H1 (cell line): ENCODE results near the gene GRID1. TPM values are rescaled to one million over a fixed set of nuclear protein-coding genes. Genes with fewer than 3 reads are reported as not detected.
A peak's percentile ranks its signal among the peaks of the same experiment; 100 is the strongest.

ENCODE experiments used
- CTCF ChIA-PET: fragments of 300-600 bp; sonication (Branson Sonifier 250); formaldehyde crosslinking; loops from one replicate; lab custom pipeline; 2021; ENCODE audit not compliant: partially characterized antibody; lab: Charles Lee
- POLR2A ChIA-PET: fragments of 300-600 bp; sonication (Branson Sonifier 250); formaldehyde crosslinking; loops from one replicate; lab custom pipeline; 2021; ENCODE audit warnings: inconsistent platforms; ENCODE audit not compliant: partially characterized antibody; lab: Charles Lee
- DNase-seq, 2 experiments: peaks; one replicate each; pipeline versions ENCODE4 v3.0.0 to v3.0.0-alpha.2; 2010 to 2022; ENCODE audit warnings: low spot score in 2 of 2, low read depth in 1 of 2, mixed read lengths in 1 of 2
- FAIRE-seq: peaks from 2 replicates; lab custom pipeline; 2011; peaks lifted over from hg19 to GRCh38; lab: Jason Lieb, UNC
- H2AFZ ChIP-seq: 2 replicates; pipeline ENCODE4 v1.8.1; 2012; ENCODE audit warnings: low read length, inconsistent platforms
- H2AK5ac ChIP-seq: 2 replicates; pipeline ENCODE4 v1.6.1; 2013; ENCODE audit warnings: low read depth, low read length
- H2BK120ac ChIP-seq: replicated peaks from 2 replicates; pipeline ENCODE3; 2013; ENCODE audit warnings: low read depth, low read length, inconsistent platforms
- H2BK12ac ChIP-seq: 2 replicates; pipeline ENCODE4 v1.6.1; 2013; ENCODE audit warnings: low read depth, low read length
- H2BK15ac ChIP-seq: 2 replicates; pipeline ENCODE4 v1.6.1; 2013; ENCODE audit warnings: low read length
- H2BK20ac ChIP-seq: 2 replicates; pipeline ENCODE4 v1.6.1; 2013; ENCODE audit warnings: low read length
- H2BK5ac ChIP-seq: 2 replicates; pipeline ENCODE4 v1.6.1; 2013; ENCODE audit warnings: low read depth, low read length
- H3K14ac ChIP-seq: 2 replicates; pipeline ENCODE4 v1.6.1; 2013; ENCODE audit warnings: inconsistent platforms; ENCODE audit not compliant: insufficient read length
- H3K18ac ChIP-seq: 2 replicates; pipeline ENCODE4 v1.6.1; 2013; ENCODE audit warnings: low read length; ENCODE audit errors: extremely low read depth
- H3K23ac ChIP-seq: 2 replicates; pipeline ENCODE4 v1.6.1; 2013; ENCODE audit warnings: inconsistent platforms; ENCODE audit not compliant: insufficient read length
- H3K23me2 ChIP-seq: 2 replicates; pipeline ENCODE4 v1.6.1; 2013; ENCODE audit warnings: low read depth, low read length
- H3K27ac ChIP-seq: 2 replicates; pipeline ENCODE4 v1.6.1; 2011; ENCODE audit warnings: low read depth, low read length, inconsistent platforms
- H3K27me3 ChIP-seq, 4 experiments: replicated peaks in 1 of 4; 1 replicate in 1 of 4; 2 replicates in 3 of 4; pipeline versions ENCODE4 v1.6.1 to v1.8.1; 2011 to 2013; ENCODE audit warnings: low read length in 3 of 4, mild to moderate bottlenecking in 3 of 4, inconsistent platforms in 2 of 4, mixed read lengths in 2 of 4, moderate library complexity in 1 of 4; ENCODE audit not compliant: control insufficient read depth in 3 of 4, insufficient read depth in 3 of 4; ENCODE audit errors: extremely low read depth in 1 of 4
- H3K36me3 ChIP-seq, 4 experiments: 2 replicates each; pipeline versions ENCODE4 v1.6.1 to v1.8.1; 2011 to 2013; ENCODE audit warnings: mild to moderate bottlenecking in 4 of 4, low read length in 3 of 4, moderate library complexity in 2 of 4, control low read depth in 1 of 4, inconsistent platforms in 1 of 4; ENCODE audit not compliant: insufficient read depth in 4 of 4, control insufficient read depth in 2 of 4
- H3K4ac ChIP-seq: replicated peaks from 2 replicates; pipeline ENCODE3; 2013; ENCODE audit warnings: low read length, low read depth, mixed read lengths, inconsistent platforms; ENCODE audit not compliant: insufficient read length
- H3K4me1 ChIP-seq, 4 experiments: replicated peaks in 1 of 4; 1 replicate in 1 of 4; 2 replicates in 3 of 4; pipeline versions ENCODE4 v1.6.1 to v1.8.1; 2011 to 2013; ENCODE audit warnings: low read length in 3 of 4, inconsistent platforms in 2 of 4, mixed read lengths in 1 of 4; ENCODE audit not compliant: insufficient read depth in 4 of 4, control insufficient read depth in 3 of 4
- H3K4me2 ChIP-seq, 2 experiments: 2 replicates each; pipeline versions ENCODE4 v1.6.1 to v1.8.1; 2011 to 2013; ENCODE audit warnings: low read depth in 2 of 2, low read length in 2 of 2, control low read depth in 1 of 2, inconsistent platforms in 1 of 2, mild to moderate bottlenecking in 1 of 2; ENCODE audit not compliant: insufficient read depth in 1 of 2
- H3K4me3 ChIP-seq, 4 experiments: fragments of 200-600, 300-600 bp in 1 of 4; sonication (generic), shearing (Covaris generic), sonication (Bioruptor Twin) in 1 of 4; 2 replicates each; pipeline versions ENCODE4 v1.5.1 to v1.8.1; 2011 to 2016; ENCODE audit warnings: low read length in 4 of 4, low read depth in 3 of 4, control low read depth in 2 of 4, inconsistent platforms in 2 of 4, mild to moderate bottlenecking in 2 of 4, mixed read lengths in 1 of 4, moderate library complexity in 1 of 4; ENCODE audit not compliant: insufficient read depth in 2 of 4; ENCODE audit errors: extremely low read depth in 1 of 4
- H3K56ac ChIP-seq: replicated peaks from 2 replicates; pipeline ENCODE3; 2013; ENCODE audit warnings: low read depth, mild to moderate bottlenecking, mixed read lengths, low read length, inconsistent platforms; ENCODE audit not compliant: insufficient read length
- H3K79me1 ChIP-seq: 2 replicates; pipeline ENCODE4 v1.6.1; 2013; ENCODE audit warnings: low read depth, low read length, control low read depth
- H3K79me2 ChIP-seq, 2 experiments: 2 replicates each; pipeline versions ENCODE4 v1.6.1 to v1.8.1; 2012 to 2013; ENCODE audit warnings: low read length in 2 of 2, mild to moderate bottlenecking in 2 of 2, inconsistent platforms in 1 of 2; ENCODE audit not compliant: insufficient read depth in 2 of 2, control insufficient read depth in 1 of 2
- H3K9ac ChIP-seq, 4 experiments: replicated peaks in 1 of 4; 1 replicate in 1 of 4; 2 replicates in 3 of 4; pipeline versions ENCODE4 v1.6.1 to v1.8.1; 2011 to 2013; ENCODE audit warnings: low read depth in 3 of 4, low read length in 3 of 4, control low read depth in 2 of 4, mild to moderate bottlenecking in 2 of 4, moderate library complexity in 2 of 4, inconsistent platforms in 1 of 4; ENCODE audit errors: extremely low read depth in 1 of 4
- H3K9me3 ChIP-seq, 2 experiments: 2 replicates each; pipeline versions ENCODE4 v1.6.1 to v1.8.1; 2012 to 2013; ENCODE audit warnings: mild to moderate bottlenecking in 2 of 2, moderate library complexity in 2 of 2, control low read depth in 1 of 2, inconsistent platforms in 1 of 2, low read depth in 1 of 2, low read length in 1 of 2, mixed read lengths in 1 of 2; ENCODE audit not compliant: insufficient read depth in 2 of 2
- H4K20me1 ChIP-seq, 2 experiments: replicated peaks in 1 of 2; 2 replicates each; pipeline versions ENCODE3 to v1.8.1; 2011 to 2013; ENCODE audit warnings: inconsistent platforms in 2 of 2, low read length in 2 of 2, mild to moderate bottlenecking in 1 of 2; ENCODE audit not compliant: insufficient read depth in 2 of 2, control insufficient read depth in 1 of 2
- H4K5ac ChIP-seq: 2 replicates; pipeline ENCODE4 v1.6.1; 2013; ENCODE audit warnings: low read length, low read depth, mixed read lengths, inconsistent platforms; ENCODE audit not compliant: insufficient read length
- H4K8ac ChIP-seq: 2 replicates; pipeline ENCODE4 v1.8.0; 2013; ENCODE audit warnings: mild to moderate bottlenecking, moderate library complexity, low read length, inconsistent platforms; ENCODE audit not compliant: insufficient read depth; ENCODE audit errors: extremely low read depth
- H4K91ac ChIP-seq: replicated peaks from 2 replicates; pipeline ENCODE3; 2013; ENCODE audit warnings: low read length, mixed read lengths, inconsistent platforms; ENCODE audit not compliant: insufficient read length
- CHD1 ChIP-seq: IDR thresholded peaks from 2 replicates; pipeline ENCODE4 v1.6.1; 2012; ENCODE audit warnings: low read depth, low read length, improper control_type of control experiment
- CREB1 ChIP-seq: IDR thresholded peaks from 2 replicates; pipeline ENCODE4 v1.6.1; 2012; ENCODE audit warnings: inconsistent platforms
- GABPA ChIP-seq: IDR thresholded peaks from 2 replicates; pipeline ENCODE4 v1.6.1; 2011; ENCODE audit warnings: mild to moderate bottlenecking, low read length, moderate library complexity, borderline replicate concordance; ENCODE audit not compliant: insufficient read depth
- MAFK ChIP-seq: IDR thresholded peaks from 2 replicates; pipeline ENCODE4 v1.6.1; 2012; ENCODE audit warnings: low read depth, mild to moderate bottlenecking, improper control_type of control experiment, low read length
- WGBS, 2 experiments: shearing (Covaris generic) in 1 of 2; methylation state at CpG; one replicate each; pipeline versions ENCODE4 v1.1.6 to v1.1.7; 2013 to 2015; ENCODE audit warnings: low lambda C conversion rate in 2 of 2, mixed read lengths in 2 of 2, inconsistent platforms in 1 of 2, low coverage in 1 of 2, missing lambda C conversion rate in 1 of 2; ENCODE audit not compliant: insufficient replicate concordance in 2 of 2, insufficient coverage in 1 of 2, insufficient read length in 1 of 2; ENCODE audit errors: extremely low coverage in 1 of 2, missing lambda C conversion rate in 1 of 2; 5-methylcytosine and 5-hydroxymethylcytosine counted together
- polyA plus RNA-seq, 7 experiments: library from polyadenylated mRNA; depleted of rRNA in 3 of 7; stranded (reverse) in 5 of 7; unstranded in 2 of 7; fragments of >200 nt in 5 of 7; fragments of 200-250 nt in 2 of 7; gene quantifications; 1 replicate in 5 of 7; 2 replicates in 1 of 7; 4 replicates in 1 of 7; pipeline versions ENCODE4 v1.2.1 to v1.2.3, GENCODE V29; 2011 to 2013; ENCODE audit warnings: missing spikeins in 2 of 7, mixed read lengths in 2 of 7
- total RNA-seq: library from RNA; stranded (reverse); fragmentation: NEBNext Ultra II Directional; extraction: Animal tissue kit (Norgen Biotek cat#: 25700); gene quantifications from 2 replicates; pipeline ENCODE4 v1.2.1, GENCODE V29; 2021

The GRID1 gene
- total and polyA plus RNA-seq, 2 of the 8 experiments (the other 6 are each of a cell fraction or from before 2014, with no cell fraction given): 0.22 to 0.30 TPM

- Histone ChIP-seq H3K79me2 (no peaks in the 10 kb centered on the region), H3K27ac (no peak overlapping the region), H3K14ac (no peak overlapping the region), H2BK5ac (no peak overlapping the region), H4K91ac (no peak overlapping the region), H2AFZ (no peak overlapping the region), H3K9me3 (no peaks in the 10 kb centered on the region), H2AK5ac (no peak overlapping the region), H3K23ac (no peak overlapping the region), H4K5ac (no peak overlapping the region), H3K36me3 (no peaks in the 10 kb centered on the region), H3K27me3 (peaks cover 0 to 15% (median 11%) of the 10 kb centered on the region in 4 experiments; a peak in 4 of 7 replicates), H2BK120ac (no peak overlapping the region), H3K18ac (no peak overlapping the region), H3K4me3 (no peak overlapping the region), H4K8ac (peak overlapping the region; percentile 86; the same call in 1 of the 2 replicates), H3K79me1 (no peaks in the 10 kb centered on the region), H3K9ac (no peak overlapping the region), H3K4me2 (no peak overlapping the region), H3K23me2 (peaks cover 9% of the 10 kb centered on the region; the same call in 1 of the 2 replicates), H3K4ac (no peak overlapping the region), H4K20me1 (peaks cover 0 to 2% of the 10 kb centered on the region in 2 experiments), H3K56ac (no peak overlapping the region), H2BK15ac (no peak overlapping the region), H2BK12ac (0 out of 2 replicates have a peak overlapping the region, but pooled peaks have one; percentile 27), H2BK20ac (no peak overlapping the region), H3K4me1 (peaks cover 0 to 9% (median 4%) of the 10 kb centered on the region in 4 experiments; a peak in 5 of 7 replicates)
- WGBS, 2 experiments: 92% methylated on average over 7 of the region's 7 CpGs; no CpG with 5 or more reads in 1 of the 2 experiments
- peak in 1 of 2 experiments; percentile 37 for DNase-seq
- ChIA-PET POLR2A (no interaction called here), CTCF (interaction anchor here (0.5 to 9.2 kb wide), 6 partner anchors 10 to 526 kb away, joined by 3 to 54 read pairs (median 3); no protein-coding TSS in a partner anchor)
- no peak for FAIRE-seq
- TF ChIP-seq CREB1 (no peak), GABPA (no peak), MAFK (no peak), CHD1 (no peak)
These were observed 26.1 kb upstream of the GRID1 start for GRCh38 chr10:86392723-86393094.
